ENCODE measurements around the gene CAMTA1. TPM values are rescaled to one million over a fixed set of nuclear protein-coding genes. Genes with fewer than 3 reads are reported as not detected.

Gene CAMTA1
- total RNA-seq, 5 donors from 2014 or later (not counting 1 experiment from before 2014, with no cell fraction given) = 29.7 to 37.4 (median 34.6) TPM

- no peak overlapping the region for H3K4me3 ChIP-seq (ENCODE audit: control insufficient read depth in 1 of 2, extremely low read depth in 1 of 2, low read length in 1 of 2)
- peaks cover 29 to 45% of the 10 kb centered on the region in 2 donors for H3K27me3 Mint-ChIP-seq
- no peaks in the 10 kb centered on the region for H3K36me3 Mint-ChIP-seq
- ChIA-PET POLR2A (no interaction called here), CTCF (no interaction called here)
- H3K27ac ChIP-seq (ENCODE audit: low read length) = no peak overlapping the region
- WGBS (ENCODE audit: insufficient coverage) = 78% methylated on average over 9 of the region's 9 CpGs
- peaks cover 0 to 57% of the 10 kb centered on the region in 2 experiments for H3K27me3 ChIP-seq (replicated peaks in 1 of 2; ENCODE audit: control insufficient read depth in 2 of 2, extremely low read depth in 1 of 2, insufficient read depth in 2 of 2, low read length in 1 of 2)
- DNase-seq (no peak), ATAC-seq (replicated peaks in 1 of 4) (no peak)
- no peaks in the 10 kb centered on the region for H3K9me3 Mint-ChIP-seq
- no peak overlapping the region for H3K4me3 Mint-ChIP-seq
- H3K27ac Mint-ChIP-seq = no peak overlapping the region
- H3K4me1 ChIP-seq (ENCODE audit: control insufficient read depth in 1 of 2, extremely low read depth in 1 of 2, insufficient read depth in 2 of 2, low read length in 2 of 2) = no peaks in the 10 kb centered on the region
- no peaks in the 10 kb centered on the region for H3K36me3 ChIP-seq (ENCODE audit: control insufficient read depth in 2 of 2, extremely low read depth in 1 of 2, insufficient read depth in 1 of 2, low read length in 1 of 2)
- H3K9me3 ChIP-seq = no peaks in the 10 kb centered on the region
- H3K4me1 Mint-ChIP-seq = no peaks in the 10 kb centered on the region
These were observed 847.4 kb downstream of the CAMTA1 start for GRCh38 chr1:7632681-7633080.

GRCh38 chr1:7633506-7634245, 848.4 kb downstream of the CAMTA1 start:
- DNase-seq (no peak), ATAC-seq (replicated peaks in 1 of 4) (no peak)
- Mint-ChIP-seq H3K27ac (no peak overlapping the region), H3K4me3 (no peak overlapping the region), H3K9me3 (no peaks in the 10 kb centered on the region), H3K4me1 (no peaks in the 10 kb centered on the region), H3K36me3 (no peaks in the 10 kb centered on the region), H3K27me3 (peaks cover 22 to 43% of the 10 kb centered on the region in 2 donors)
- Histone ChIP-seq H3K36me3 (ENCODE audit: control insufficient read depth in 2 of 2, extremely low read depth in 1 of 2, insufficient read depth in 1 of 2, low read length in 1 of 2) (no peaks in the 10 kb centered on the region), H3K4me1 (ENCODE audit: control insufficient read depth in 1 of 2, extremely low read depth in 1 of 2, insufficient read depth in 2 of 2, low read length in 2 of 2) (no peaks in the 10 kb centered on the region), H3K27ac (ENCODE audit: low read length) (no peak overlapping the region), H3K27me3 (replicated peaks in 1 of 2; ENCODE audit: control insufficient read depth in 2 of 2, extremely low read depth in 1 of 2, insufficient read depth in 2 of 2, low read length in 1 of 2) (peaks cover 0 to 53% of the 10 kb centered on the region in 2 experiments), H3K9me3 (no peaks in the 10 kb centered on the region), H3K4me3 (ENCODE audit: control insufficient read depth in 1 of 2, extremely low read depth in 1 of 2, low read length in 1 of 2) (no peak overlapping the region)
- ChIA-PET POLR2A (no interaction called here), CTCF (no interaction called here)
- WGBS (ENCODE audit: insufficient coverage) = 82% methylated on average over 24 of the region's 25 CpGs

GRCh38 chr1:7634546-7635240, 849.4 kb downstream of the CAMTA1 start:
- H3K27me3 ChIP-seq (replicated peaks in 1 of 2; ENCODE audit: control insufficient read depth in 2 of 2, extremely low read depth in 1 of 2, insufficient read depth in 2 of 2, low read length in 1 of 2) = peaks cover 0 to 45% of the 10 kb centered on the region in 2 experiments
- H3K27ac ChIP-seq (ENCODE audit: low read length) = no peak overlapping the region
- Mint-ChIP-seq H3K4me3 (no peak overlapping the region), H3K9me3 (no peaks in the 10 kb centered on the region), H3K36me3 (no peaks in the 10 kb centered on the region), H3K27ac (no peak overlapping the region), H3K4me1 (no peaks in the 10 kb centered on the region), H3K27me3 (peaks cover 18 to 43% of the 10 kb centered on the region in 2 donors)
- no peaks in the 10 kb centered on the region for H3K36me3 ChIP-seq (ENCODE audit: control insufficient read depth in 2 of 2, extremely low read depth in 1 of 2, insufficient read depth in 1 of 2, low read length in 1 of 2)
- H3K4me1 ChIP-seq (ENCODE audit: control insufficient read depth in 1 of 2, extremely low read depth in 1 of 2, insufficient read depth in 2 of 2, low read length in 2 of 2) = no peaks in the 10 kb centered on the region
- ATAC-seq (replicated peaks in 1 of 4) (no peak), DNase-seq (no peak)
- H3K4me3 ChIP-seq (ENCODE audit: control insufficient read depth in 1 of 2, extremely low read depth in 1 of 2, low read length in 1 of 2) = no peak overlapping the region
- ChIA-PET POLR2A (no interaction called here), CTCF (no interaction called here)
- 30% methylated on average over 9 of the region's 13 CpGs for WGBS (ENCODE audit: insufficient coverage)
- H3K9me3 ChIP-seq = no peaks in the 10 kb centered on the region

GRCh38 chr1:7636795-7637526, 851.7 kb downstream of the CAMTA1 start:
- Mint-ChIP-seq H3K27me3 (peaks cover 8 to 26% of the 10 kb centered on the region in 2 donors), H3K4me1 (no peaks in the 10 kb centered on the region), H3K27ac (no peak overlapping the region), H3K4me3 (no peak overlapping the region), H3K36me3 (no peaks in the 10 kb centered on the region), H3K9me3 (no peaks in the 10 kb centered on the region)
- ChIA-PET POLR2A (no interaction called here), CTCF (no interaction called here)
- no peak for DNase-seq
- WGBS (ENCODE audit: insufficient coverage) = 72% methylated on average over 11 of the region's 16 CpGs
- no peak for ATAC-seq (replicated peaks in 1 of 4)
- Histone ChIP-seq H3K27ac (ENCODE audit: low read length) (no peak overlapping the region), H3K4me1 (ENCODE audit: control insufficient read depth in 1 of 2, extremely low read depth in 1 of 2, insufficient read depth in 2 of 2, low read length in 2 of 2) (no peaks in the 10 kb centered on the region), H3K36me3 (ENCODE audit: control insufficient read depth in 2 of 2, extremely low read depth in 1 of 2, insufficient read depth in 1 of 2, low read length in 1 of 2) (no peaks in the 10 kb centered on the region), H3K4me3 (ENCODE audit: control insufficient read depth in 1 of 2, extremely low read depth in 1 of 2, low read length in 1 of 2) (no peak overlapping the region), H3K27me3 (replicated peaks in 1 of 2; ENCODE audit: control insufficient read depth in 2 of 2, extremely low read depth in 1 of 2, insufficient read depth in 2 of 2, low read length in 1 of 2) (peaks cover 0 to 37% of the 10 kb centered on the region in 2 experiments), H3K9me3 (no peaks in the 10 kb centered on the region)

GRCh38 chr1:7638078-7638477, 852.8 kb downstream of the CAMTA1 start:
- no peaks in the 10 kb centered on the region for H3K36me3 Mint-ChIP-seq
- H3K27me3 Mint-ChIP-seq = peaks cover 1 to 18% of the 10 kb centered on the region in 2 donors
- peaks cover 0 to 26% of the 10 kb centered on the region in 2 experiments for H3K27me3 ChIP-seq (replicated peaks in 1 of 2; ENCODE audit: control insufficient read depth in 2 of 2, extremely low read depth in 1 of 2, insufficient read depth in 2 of 2, low read length in 1 of 2)
- no peak overlapping the region for H3K4me3 Mint-ChIP-seq
- WGBS (ENCODE audit: insufficient coverage) = 81% methylated on average over 7 of the region's 8 CpGs
- DNase-seq = no peak
- no peaks in the 10 kb centered on the region for H3K4me1 ChIP-seq (ENCODE audit: control insufficient read depth in 1 of 2, extremely low read depth in 1 of 2, insufficient read depth in 2 of 2, low read length in 2 of 2)
- no peaks in the 10 kb centered on the region for H3K36me3 ChIP-seq (ENCODE audit: control insufficient read depth in 2 of 2, extremely low read depth in 1 of 2, insufficient read depth in 1 of 2, low read length in 1 of 2)
- no peak overlapping the region for H3K27ac ChIP-seq (ENCODE audit: low read length)
- ATAC-seq (replicated peaks in 1 of 4) = no peak
- no peaks in the 10 kb centered on the region for H3K4me1 Mint-ChIP-seq
- ChIA-PET POLR2A (no interaction called here), CTCF (no interaction called here)
- no peaks in the 10 kb centered on the region for H3K9me3 Mint-ChIP-seq
- no peak overlapping the region for H3K27ac Mint-ChIP-seq
- no peak overlapping the region for H3K4me3 ChIP-seq (ENCODE audit: control insufficient read depth in 1 of 2, extremely low read depth in 1 of 2, low read length in 1 of 2)
- no peaks in the 10 kb centered on the region for H3K9me3 ChIP-seq

- Mint-ChIP-seq H3K4me3 (no peak overlapping the region), H3K4me1 (no peaks in the 10 kb centered on the region), H3K9me3 (no peaks in the 10 kb centered on the region), H3K27me3 (peaks cover 0 to 4% of the 10 kb centered on the region in 2 donors), H3K36me3 (no peaks in the 10 kb centered on the region), H3K27ac (no peak overlapping the region)
- Histone ChIP-seq H3K36me3 (ENCODE audit: control insufficient read depth in 2 of 2, extremely low read depth in 1 of 2, insufficient read depth in 1 of 2, low read length in 1 of 2) (no peaks in the 10 kb centered on the region), H3K4me1 (ENCODE audit: control insufficient read depth in 1 of 2, extremely low read depth in 1 of 2, insufficient read depth in 2 of 2, low read length in 2 of 2) (no peaks in the 10 kb centered on the region), H3K27ac (ENCODE audit: low read length) (no peak overlapping the region), H3K4me3 (ENCODE audit: control insufficient read depth in 1 of 2, extremely low read depth in 1 of 2, low read length in 1 of 2) (no peak overlapping the region), H3K9me3 (no peaks in the 10 kb centered on the region), H3K27me3 (replicated peaks in 1 of 2; ENCODE audit: control insufficient read depth in 2 of 2, extremely low read depth in 1 of 2, insufficient read depth in 2 of 2, low read length in 1 of 2) (peaks cover 0 to 12% of the 10 kb centered on the region in 2 experiments)
- ChIA-PET CTCF (no interaction called here), POLR2A (no interaction called here)
- 80% methylated on average over 1 of the region's 13 CpGs for WGBS (ENCODE audit: insufficient coverage)
- no peak for ATAC-seq (replicated peaks in 1 of 4)
- no peak for DNase-seq
These were observed 854.3 kb downstream of the CAMTA1 start for GRCh38 chr1:7639435-7640131.

All from T-cell (primary cell).